ENCODE measurements around the gene CADM1.

CADM1 gene

DNA sequence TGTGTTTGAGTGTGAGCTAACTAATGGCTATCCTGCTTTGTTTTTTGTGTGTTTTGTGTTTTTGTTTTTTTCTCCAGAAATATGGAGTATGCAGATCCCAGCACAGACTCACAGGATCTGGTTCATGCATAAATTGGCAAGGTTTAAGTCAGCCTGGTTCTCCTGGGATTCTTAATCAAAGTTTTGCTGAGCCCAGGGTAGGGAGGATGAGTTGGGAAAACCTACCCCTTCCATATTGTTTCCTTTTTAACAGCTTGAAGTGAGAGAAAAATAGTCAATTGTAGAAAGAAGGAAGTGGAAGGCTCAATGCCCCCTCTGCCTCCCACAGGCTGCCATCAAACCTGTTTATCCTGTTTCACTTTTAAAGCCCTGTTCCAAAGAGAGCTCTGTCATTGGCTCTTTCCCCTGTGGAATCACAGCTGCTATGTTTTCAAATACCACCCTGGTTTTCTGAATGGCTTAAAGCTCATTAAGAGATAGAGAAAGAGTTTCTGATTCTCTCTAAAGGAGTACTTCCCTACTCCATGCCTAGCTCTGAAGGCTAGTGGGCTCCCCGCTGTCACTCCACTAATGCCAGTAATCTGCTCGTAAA is 23.4 kb upstream of the CADM1 start:
- DNase-seq, result no peak
- Histone ChIP-seq H3F3A (ENCODE audit: insufficient read depth, low read length) (no peaks in the 10 kb centered on the region), H3K27me3 (replicated peaks; ENCODE audit: insufficient read depth, low read length) (no peaks in the 10 kb centered on the region), H2AFZ (ENCODE audit: low read length) (no peak overlapping the region), H3K36me3 (replicated peaks; ENCODE audit: insufficient read depth, low read length) (no peaks in the 10 kb centered on the region), H3K9me3 (replicated peaks; ENCODE audit: insufficient read depth, low read length) (no peaks in the 10 kb centered on the region), H3K79me2 (ENCODE audit: low read length) (no peaks in the 10 kb centered on the region), H3K4me3 (ENCODE audit: low read length) (no peak overlapping the region), H4K20me1 (ENCODE audit: insufficient read depth, low read length) (no peaks in the 10 kb centered on the region), H3K9ac (ENCODE audit: low read length) (no peak overlapping the region), H3K4me2 (ENCODE audit: low read depth, low read length) (no peak overlapping the region), H3K4me1 (ENCODE audit: low read length) (no peaks in the 10 kb centered on the region), H3K27ac (ENCODE audit: low read length) (no peak overlapping the region), H3K9me2 (replicated peaks; ENCODE audit: insufficient read depth, low read length) (no peaks in the 10 kb centered on the region)
- TF ChIP-seq, protein P1, sequence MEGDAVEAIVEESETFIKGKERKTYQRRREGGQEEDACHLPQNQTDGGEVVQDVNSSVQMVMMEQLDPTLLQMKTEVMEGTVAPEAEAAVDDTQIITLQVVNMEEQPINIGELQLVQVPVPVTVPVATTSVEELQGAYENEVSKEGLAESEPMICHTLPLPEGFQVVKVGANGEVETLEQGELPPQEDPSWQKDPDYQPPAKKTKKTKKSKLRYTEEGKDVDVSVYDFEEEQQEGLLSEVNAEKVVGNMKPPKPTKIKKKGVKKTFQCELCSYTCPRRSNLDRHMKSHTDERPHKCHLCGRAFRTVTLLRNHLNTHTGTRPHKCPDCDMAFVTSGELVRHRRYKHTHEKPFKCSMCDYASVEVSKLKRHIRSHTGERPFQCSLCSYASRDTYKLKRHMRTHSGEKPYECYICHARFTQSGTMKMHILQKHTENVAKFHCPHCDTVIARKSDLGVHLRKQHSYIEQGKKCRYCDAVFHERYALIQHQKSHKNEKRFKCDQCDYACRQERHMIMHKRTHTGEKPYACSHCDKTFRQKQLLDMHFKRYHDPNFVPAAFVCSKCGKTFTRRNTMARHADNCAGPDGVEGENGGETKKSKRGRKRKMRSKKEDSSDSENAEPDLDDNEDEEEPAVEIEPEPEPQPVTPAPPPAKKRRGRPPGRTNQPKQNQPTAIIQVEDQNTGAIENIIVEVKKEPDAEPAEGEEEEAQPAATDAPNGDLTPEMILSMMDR (IDR thresholded peaks at IDR 0.05; ENCODE audit: low read length), result no peak
- TF ChIP-seq EZH2 (optimal IDR thresholded peaks at IDR 0.05; ENCODE audit: low read depth, low read length), result no peak
- TF ChIP-seq EZH2phosphoT487 (IDR thresholded peaks at IDR 0.05; ENCODE audit: low read length), result no peak

DNA sequence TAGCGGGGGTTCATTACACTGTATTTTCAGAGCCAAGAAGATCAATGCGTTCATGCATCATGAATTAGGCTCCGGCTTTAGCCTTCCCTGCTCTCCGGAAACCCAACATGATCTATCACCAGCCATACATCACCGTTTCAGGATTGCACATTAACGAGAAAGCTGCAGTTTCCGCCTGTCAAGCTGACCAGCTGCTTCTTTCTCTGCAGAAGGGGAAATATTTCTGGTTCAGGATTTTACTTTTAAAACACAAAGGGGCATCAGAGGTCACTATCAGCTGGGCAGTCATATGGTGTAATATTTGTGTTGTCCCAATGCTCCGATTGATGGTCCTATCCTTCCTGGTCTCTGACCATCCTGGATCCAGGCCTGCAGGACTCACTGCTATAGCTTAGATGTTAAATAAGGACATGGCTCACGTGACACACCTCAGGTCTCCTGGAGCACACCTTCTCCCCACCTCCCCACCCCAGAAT is 21.4 kb upstream of the CADM1 start:
- Histone ChIP-seq H3K4me3 (ENCODE audit: low read length) (no peak overlapping the region), H3K27me3 (replicated peaks; ENCODE audit: insufficient read depth, low read length) (no peaks in the 10 kb centered on the region), H3K4me2 (ENCODE audit: low read depth, low read length) (no peak overlapping the region), H3K36me3 (replicated peaks; ENCODE audit: insufficient read depth, low read length) (no peaks in the 10 kb centered on the region), H3K79me2 (ENCODE audit: low read length) (no peaks in the 10 kb centered on the region), H3K4me1 (ENCODE audit: low read length) (no peaks in the 10 kb centered on the region), H3K27ac (ENCODE audit: low read length) (no peak overlapping the region), H3K9ac (ENCODE audit: low read length) (no peak overlapping the region), H4K20me1 (ENCODE audit: insufficient read depth, low read length) (no peaks in the 10 kb centered on the region), H3K9me3 (replicated peaks; ENCODE audit: insufficient read depth, low read length) (no peaks in the 10 kb centered on the region), H3K9me2 (replicated peaks; ENCODE audit: insufficient read depth, low read length) (no peaks in the 10 kb centered on the region), H2AFZ (ENCODE audit: low read length) (no peak overlapping the region), H3F3A (ENCODE audit: insufficient read depth, low read length) (no peaks in the 10 kb centered on the region)
- TF ChIP-seq EZH2phosphoT487 (IDR thresholded peaks at IDR 0.05; ENCODE audit: low read length) (no peak), EZH2 (optimal IDR thresholded peaks at IDR 0.05; ENCODE audit: low read depth, low read length) (no peak)
- TF ChIP-seq, protein P1 (IDR thresholded peaks at IDR 0.05; ENCODE audit: low read length), result no peak
- no peak for DNase-seq

DNA sequence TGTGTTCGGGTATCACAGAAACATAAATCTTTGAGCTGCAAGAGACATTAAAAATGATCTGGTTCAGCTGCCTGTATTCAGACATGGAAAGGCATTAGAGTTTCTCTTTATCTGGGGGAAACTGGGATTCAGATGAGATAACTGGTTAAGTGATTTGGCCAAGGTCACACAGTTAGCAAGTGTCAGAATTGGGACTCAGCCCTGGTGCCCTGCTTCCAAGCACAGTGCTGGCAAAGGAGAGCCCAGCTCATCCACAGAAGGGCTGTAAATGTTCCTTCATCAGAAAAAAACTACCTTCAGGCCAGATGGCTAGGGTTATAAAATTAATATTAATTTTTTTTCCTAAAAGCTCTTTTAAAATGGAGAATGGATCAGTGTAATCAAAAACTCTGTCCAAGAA is 20.4 kb upstream of the CADM1 start:
- H3F3A ChIP-seq (ENCODE audit: insufficient read depth, low read length), result no peaks in the 10 kb centered on the region
- no peaks in the 10 kb centered on the region for H3K9me3 ChIP-seq (replicated peaks; ENCODE audit: insufficient read depth, low read length)
- H3K36me3 ChIP-seq (replicated peaks; ENCODE audit: insufficient read depth, low read length), result no peaks in the 10 kb centered on the region
- no peaks in the 10 kb centered on the region for H3K4me1 ChIP-seq (ENCODE audit: low read length)
- no peak overlapping the region for H3K9ac ChIP-seq (ENCODE audit: low read length)
- no peaks in the 10 kb centered on the region for H3K9me2 ChIP-seq (replicated peaks; ENCODE audit: insufficient read depth, low read length)
- TF ChIP-seq EZH2phosphoT487 (IDR thresholded peaks at IDR 0.05; ENCODE audit: low read length), result no peak
- TF ChIP-seq, protein P1 (IDR thresholded peaks at IDR 0.05; ENCODE audit: low read length), result no peak
- TF ChIP-seq EZH2 (optimal IDR thresholded peaks at IDR 0.05; ENCODE audit: low read depth, low read length), result no peak
- no peaks in the 10 kb centered on the region for H4K20me1 ChIP-seq (ENCODE audit: insufficient read depth, low read length)
- H3K4me2 ChIP-seq (ENCODE audit: low read depth, low read length), result no peak overlapping the region
- DNase-seq, result no peak
- no peaks in the 10 kb centered on the region for H3K79me2 ChIP-seq (ENCODE audit: low read length)
- H3K4me3 ChIP-seq (ENCODE audit: low read length), result no peak overlapping the region
- H3K27me3 ChIP-seq (replicated peaks; ENCODE audit: insufficient read depth, low read length), result no peaks in the 10 kb centered on the region
- no peak overlapping the region for H2AFZ ChIP-seq (ENCODE audit: low read length)
- no peak overlapping the region for H3K27ac ChIP-seq (ENCODE audit: low read length)
